Hematopoietic multipotent progenitor cell treated with erythropoietin and hydrocortisone succinate and interleukin-3 and kit ligand, for 6 days (in vitro differentiated cells): ENCODE measurements around the gene TSLP.

Experiments
- DNase-seq: peaks from one replicate; pipeline ENCODE4 v3.0.0-alpha.2; 2015

Gene TSLP

DNA sequence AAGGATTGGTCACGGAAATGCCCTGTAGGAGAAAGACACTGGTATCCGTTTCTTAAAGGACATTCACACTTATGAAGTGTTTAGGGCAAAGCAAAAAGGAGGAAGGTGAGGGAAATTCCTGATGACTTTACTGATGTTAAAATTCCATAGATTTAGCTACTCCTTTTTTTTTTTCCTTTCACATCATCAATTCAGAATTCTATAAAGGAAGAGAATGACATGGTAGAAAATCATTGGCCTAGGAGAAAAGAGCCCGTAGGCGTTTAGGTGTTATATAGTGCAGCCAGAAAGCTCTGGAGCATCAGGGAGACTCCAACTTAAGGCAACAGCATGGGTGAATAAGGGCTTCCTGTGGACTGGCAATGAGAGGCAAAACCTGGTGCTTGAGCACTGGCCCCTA lies at the start of gene TSLP:
Gene TSLP, plus strand, starts transcription at position 301 of the 400 bp plus-strand sequence. CDS start 178 bp downstream, outside the sequence.
- DNase-seq = no peak

DNA sequence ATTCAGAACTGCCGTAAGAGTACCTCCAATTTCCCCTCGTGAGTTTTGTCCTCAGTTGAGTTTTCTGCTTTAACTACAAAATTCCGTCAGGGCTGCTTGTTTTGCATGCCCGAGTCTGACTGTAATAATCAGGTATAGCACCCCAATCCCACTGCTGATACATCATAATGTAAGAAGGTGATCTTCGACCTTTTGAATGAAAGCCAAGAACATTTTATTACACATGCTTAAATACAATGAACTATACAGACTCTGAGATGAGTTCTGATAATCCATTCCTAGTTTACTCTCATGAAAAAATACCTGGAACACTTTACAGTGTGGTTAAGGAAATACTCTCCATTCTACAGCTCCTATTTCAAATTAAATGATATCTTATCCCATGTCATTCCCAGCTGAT lies 49.2 kb upstream of the TSLP start:
- no peak for DNase-seq

DNA sequence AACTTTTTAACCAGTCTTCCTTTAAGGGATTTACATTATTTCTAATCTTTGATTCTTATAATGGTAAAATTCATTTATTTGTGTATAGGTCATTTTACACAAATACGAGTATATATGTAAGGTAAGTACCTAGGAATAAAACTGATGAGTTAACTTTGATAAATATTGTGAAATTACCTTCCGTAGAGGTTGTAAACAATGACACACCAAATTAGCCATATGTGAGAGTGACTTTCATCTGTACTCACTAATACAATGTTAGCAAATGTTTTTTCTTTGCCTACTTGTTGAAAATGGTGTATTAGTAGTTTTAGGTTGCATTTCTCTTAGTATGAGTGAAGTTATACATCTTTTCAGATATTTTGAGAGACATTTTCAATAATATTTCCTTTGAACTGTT lies 42.6 kb upstream of the TSLP start:
- no peak for DNase-seq

DNA sequence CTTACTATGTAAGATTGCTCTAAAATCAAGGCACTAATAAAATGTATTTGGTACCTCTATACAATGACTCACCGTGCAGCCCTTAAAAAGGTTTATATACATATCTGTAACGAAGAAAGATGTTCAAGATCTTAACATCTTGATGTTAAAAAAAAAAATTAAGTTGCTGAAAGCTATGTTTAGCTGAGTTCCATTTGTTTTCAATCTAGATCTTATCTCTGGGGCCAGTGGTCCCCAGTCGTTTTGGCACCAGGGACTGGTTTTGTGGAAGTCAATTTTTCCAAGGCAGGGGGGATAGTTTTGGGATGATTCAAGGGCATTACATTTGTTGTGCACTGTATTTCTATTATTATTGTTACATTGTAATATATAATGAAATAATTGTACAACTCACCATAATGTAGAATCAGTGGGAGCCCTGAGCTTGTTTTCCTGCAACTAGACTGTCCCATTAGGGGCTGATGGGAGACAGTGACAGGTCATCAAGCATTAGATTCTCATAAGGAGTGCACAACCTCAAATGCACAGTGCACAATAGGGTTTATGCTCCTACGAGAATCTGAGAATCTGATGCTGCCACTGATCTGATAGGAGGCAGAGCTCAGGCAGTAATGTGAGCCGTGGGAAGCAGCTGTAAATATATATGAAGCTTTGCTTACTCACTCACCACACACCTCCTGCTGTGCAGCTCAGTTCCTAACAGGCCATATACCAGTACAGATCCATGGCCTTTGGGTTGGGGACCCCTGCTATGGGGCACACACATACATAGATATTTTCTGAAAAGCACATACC lies 27.6 kb upstream of the TSLP start:
- DNase-seq = no peak

DNA sequence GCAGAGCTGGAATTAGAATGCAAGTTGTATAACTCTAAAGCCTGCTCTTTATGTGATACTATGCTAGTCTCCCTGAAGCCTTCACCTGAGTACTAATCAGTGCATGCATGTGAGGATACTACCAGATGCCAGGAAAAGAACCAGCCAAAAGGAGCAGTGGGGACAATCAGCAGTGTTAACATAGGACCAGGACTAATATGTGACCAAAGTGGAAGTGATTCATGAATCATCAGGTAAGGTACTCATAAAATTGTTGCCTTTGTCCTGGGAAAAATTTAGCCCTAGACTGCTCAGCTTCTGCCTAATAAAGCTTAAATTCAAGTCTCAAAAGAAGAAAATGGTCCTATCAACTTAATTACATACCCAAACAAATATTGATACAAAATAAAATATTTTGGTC lies 13.4 kb upstream of the TSLP start:
- no peak for DNase-seq

DNA sequence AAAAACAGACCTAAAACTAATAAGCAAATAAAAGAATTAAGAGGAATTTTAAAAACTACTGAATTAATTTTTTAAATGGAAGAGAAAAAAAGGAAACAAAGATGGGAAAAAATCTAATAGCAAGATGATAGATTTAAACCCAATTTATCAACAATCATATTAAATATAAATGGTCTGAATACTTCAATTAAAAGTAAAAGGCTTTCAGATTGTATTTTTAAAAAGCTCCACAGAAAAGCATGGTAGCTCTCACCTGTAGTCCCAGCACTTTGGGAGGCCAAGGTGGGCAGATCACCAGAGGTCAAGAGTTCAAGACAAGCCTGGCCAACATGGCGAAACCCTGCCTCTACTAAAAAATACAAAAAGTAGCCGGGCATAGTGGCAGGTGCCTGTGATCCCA lies 11.3 kb upstream of the TSLP start:
- no peak for DNase-seq

- no peak for DNase-seq
Observed at GRCh38 chr5:111061618-111062017, 9.9 kb upstream of the TSLP start.

DNA sequence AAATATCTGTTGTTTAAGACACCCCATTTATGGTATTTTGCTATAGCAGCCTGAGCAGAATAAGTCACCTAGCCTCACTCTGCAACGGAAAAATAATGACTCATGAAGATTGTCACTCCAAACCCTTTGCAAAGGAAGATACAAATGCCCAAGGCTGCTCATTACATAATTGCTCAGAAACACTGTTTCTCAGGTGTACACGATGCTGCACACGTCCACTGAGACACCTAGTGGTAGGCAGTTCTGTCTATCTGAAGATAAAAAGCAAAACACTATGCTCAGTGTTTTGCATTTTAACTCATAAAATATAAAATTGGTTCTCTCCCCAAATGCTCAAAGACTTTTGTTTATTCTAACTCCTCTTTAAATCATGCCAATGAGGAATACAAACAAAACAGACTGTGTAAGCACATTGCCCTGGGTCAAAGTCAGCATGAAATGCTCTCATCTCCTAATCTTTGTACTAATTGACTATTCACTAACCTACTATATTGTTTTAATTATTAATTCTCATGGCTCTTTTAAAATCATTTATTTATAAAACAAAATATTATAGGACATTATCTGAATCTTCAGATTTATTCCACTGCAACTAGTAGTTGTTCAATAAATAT lies 7.7 kb upstream of the TSLP start:
- no peak for DNase-seq

DNA sequence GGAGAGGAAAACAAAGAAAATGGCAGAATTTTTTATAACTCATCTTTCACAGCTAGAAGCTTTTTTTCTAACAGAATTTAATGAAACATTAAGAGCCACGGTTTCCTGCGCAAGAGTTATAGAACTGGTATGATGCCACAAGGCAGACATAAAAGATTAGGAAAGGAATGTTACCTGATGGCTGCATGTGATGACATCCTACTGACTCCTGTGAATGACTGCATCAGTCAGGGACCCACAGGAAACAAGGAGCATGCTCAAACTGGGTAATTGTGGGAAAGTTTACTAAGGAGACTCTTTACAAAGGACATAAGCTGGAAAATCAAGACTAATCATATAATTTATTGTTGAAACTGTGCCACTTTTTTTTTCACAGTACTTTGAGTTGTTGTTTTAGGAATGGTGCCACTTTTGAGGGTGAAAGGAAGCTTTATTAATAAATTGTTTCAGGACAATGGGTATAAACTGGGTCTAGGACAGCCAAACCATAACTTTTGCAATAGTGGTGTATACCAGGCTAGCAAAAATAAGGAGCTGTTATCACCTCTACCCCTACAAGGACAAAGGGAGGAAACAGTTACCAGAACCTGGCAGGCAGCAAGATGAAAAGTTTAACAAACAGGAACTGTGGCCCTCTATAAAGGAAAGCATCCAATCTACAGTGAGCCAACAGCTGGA lies 5.1 kb upstream of the TSLP start:
- DNase-seq = no peak

DNA sequence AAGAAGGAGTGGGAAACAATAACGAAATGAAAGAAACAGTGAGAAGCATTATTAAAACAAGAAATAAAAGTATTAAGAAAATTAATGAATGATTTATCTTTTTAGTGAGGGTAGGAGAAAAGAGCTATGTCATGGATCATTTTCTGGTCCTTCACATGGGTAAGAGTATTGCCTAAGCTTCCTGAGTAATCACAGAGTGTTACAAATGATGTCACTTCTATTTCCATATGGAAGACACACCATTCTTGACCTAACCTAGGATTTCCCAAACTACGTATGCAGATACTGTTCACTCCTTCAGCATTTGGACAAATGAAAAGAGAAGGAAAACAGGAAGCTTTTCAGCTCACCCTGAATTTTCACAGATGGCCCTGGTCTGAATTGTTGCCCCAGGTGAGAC lies 3.3 kb upstream of the TSLP start:
- no peak for DNase-seq

DNA sequence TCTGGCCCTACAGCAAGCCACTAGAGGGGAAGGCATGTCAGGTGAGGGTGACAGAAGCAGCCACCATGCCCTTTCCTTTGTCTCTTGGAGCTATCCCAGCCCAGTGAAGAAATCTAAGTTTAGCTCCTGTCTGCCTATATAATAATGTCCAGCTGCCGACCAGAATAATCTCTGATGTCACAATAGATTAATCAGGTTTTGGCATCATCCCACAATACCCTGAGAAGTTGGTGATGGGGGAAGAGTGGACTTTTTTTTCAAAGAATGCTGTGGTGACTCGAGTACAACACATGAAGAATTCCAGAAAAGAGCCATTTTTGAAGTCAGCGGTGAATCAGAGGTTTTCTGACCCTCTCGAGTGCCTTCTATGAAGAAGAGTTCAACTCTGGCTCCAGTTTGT lies 1.7 kb upstream of the TSLP start:
- DNase-seq = no peak

- DNase-seq = peak; percentile 32
Observed at GRCh38 chr5:111070272-111071134, 1.0 kb upstream of the TSLP start.

DNA sequence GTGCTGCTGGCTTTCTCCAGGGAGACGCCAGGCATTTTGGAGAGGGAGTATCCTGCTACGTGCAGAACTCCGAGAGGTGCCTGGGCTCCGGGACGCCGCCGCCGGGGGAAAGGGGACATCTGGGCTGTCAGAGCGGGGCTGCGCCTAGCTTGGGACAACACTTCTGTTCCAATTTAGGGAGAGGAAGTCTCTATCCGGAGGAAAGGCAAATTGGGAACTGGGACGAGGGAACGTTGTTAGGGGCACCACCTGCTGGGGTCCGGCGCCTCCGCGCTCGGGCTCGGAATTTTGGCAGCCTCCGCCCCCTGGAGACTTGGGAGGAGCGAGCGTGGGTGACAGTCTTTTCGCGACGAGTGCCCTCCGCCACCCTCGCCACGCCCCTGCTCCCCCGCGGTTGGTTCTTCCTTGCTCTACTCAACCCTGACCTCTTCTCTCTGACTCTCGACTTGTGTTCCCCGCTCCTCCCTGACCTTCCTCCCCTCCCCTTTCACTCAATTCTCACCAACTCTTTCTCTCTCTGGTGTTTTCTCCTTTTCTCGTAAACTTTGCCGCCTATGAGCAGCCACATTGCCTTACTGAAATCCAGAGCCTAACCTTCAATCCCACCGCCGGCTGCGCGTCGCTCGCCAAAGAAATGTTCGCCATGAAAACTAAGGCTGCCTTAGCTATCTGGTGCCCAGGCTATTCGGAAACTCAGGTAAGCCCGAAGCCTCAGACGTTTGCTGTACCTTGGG lies 1.6 kb downstream of the TSLP start:
- DNase-seq = peak; percentile 75

- no peak for DNase-seq
Observed at GRCh38 chr5:111074244-111074643, 2.7 kb downstream of the TSLP start.

- no peak for DNase-seq
Observed at GRCh38 chr5:111075520-111075919, 4.0 kb downstream of the TSLP start.

DNA sequence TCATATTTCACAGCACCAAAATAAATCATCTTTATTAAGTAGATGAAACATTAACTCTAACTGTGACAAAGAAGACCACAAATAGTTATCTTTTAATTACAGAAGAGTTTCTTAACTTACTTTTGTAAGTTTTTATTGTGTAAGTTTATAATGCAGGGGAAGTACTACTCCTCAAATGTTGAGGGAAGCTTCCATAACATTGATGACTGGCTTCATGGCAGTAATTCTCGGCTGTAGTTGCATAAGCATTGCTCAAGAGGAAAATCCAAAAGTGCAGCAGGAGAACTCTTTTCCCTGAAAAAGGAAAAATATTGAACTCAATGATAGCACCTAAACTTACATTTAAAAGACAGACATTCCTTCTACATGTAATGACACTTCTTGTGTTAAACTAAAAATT lies 4.6 kb downstream of the TSLP start:
- DNase-seq = no peak

GRCh38 chr5:111077678-111078077 lies 6.2 kb downstream of the TSLP start:
- DNase-seq = no peak

GRCh38 chr5:111079846-111080245 lies 8.3 kb downstream of the TSLP start:
- no peak for DNase-seq

DNA sequence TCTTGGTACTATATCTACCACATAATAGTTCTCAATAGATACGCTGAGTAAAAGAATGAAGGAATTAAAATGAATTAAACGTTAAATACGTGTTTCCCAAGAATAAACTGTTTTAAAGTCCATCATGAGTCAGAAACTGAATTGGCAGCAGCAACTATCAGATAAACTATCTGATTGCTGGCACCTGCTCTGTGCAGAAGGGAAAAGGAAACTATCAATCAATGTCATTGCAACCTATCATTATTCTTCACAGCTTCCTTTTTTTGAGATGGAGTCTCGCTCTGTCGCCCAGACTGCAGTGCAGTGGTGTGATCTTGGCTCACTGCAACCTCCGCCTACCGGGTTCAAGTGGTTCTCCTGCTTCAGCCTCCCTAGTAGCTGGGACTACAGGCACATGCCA lies 11.8 kb downstream of the TSLP start:
- peak; percentile 63 for DNase-seq

- DNase-seq = peak; percentile 95
Observed at GRCh38 chr5:111092062-111092853, 20.7 kb downstream of the TSLP start, which contains the start of gene WDR36. TSS of gene WDR36 (plus strand) at chr5:111092348. CDS start at chr5:111092457, 109 bp downstream.

DNA sequence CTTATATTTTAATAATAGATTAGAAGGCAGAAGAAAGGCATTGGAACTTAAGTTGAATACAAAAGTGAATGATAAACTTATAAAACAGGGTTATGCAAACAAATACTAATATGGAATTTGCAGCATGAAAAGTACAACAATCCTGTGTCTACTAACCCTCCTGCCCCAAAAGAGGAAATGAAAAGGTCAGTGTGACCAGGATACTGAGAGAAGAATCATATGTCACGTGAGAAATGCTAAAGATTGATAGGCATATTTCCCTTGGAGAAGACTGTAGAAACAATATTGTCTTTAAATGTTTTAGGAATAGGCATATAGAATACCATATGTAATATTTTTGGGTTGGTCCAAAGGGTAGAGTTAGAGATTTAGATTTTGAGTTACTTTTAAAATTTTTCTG lies 24.5 kb downstream of the TSLP start:
- DNase-seq = no peak
